ENCODE results near the gene PCSK2.

PCSK2 gene

DNA sequence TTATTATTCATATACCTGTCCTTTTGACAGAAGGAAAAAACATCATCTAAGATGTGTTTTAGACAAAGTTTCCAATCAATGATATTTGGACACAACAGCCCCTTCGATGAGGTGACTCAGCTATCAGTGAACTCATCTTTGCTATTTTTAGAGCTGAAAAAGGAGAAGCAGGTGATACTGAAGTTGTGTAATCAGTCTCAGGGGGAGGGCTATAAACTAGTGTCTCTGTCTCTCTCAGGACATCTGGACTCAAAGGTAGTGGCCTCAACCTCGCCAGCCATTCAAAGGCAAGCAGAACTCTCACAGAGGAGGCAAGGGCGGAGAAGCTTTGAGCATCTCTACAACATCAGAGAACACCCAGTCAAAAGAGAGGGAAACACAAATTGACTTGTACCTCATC lies 168.9 kb downstream of the PCSK2 start:
- DNase-seq (ENCODE audit: low spot score), result no peak

DNA sequence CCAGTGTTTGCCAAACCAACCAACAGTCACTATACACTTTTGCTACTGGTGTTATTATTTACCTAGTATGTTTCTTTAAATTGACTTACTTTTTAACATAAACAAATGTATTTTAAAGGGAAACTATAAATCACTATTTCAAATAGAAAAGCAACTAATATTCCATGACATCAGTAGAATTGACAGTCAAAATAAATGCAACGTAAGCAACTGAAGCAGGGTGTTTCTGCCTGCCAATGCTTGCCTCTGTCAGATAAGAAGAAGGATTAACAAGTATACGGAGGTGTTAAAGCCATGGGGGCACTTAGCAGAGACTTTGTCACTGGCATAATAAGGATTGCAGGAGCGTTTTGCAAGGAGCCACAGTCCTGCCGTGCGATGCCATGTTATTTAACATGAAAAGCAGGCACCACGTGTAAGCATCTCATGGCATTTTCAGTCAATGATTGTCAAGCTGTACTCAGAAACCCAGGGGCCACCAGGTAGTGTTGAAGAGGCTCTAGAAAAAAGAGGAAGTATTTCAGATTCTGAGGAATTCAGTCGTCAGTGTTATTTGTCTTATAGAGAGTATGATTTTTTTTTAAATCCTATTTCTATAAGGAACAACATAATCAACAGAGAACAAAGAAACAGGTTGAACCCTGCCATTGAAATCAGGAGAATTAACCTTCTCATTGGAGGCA lies 172.6 kb downstream of the PCSK2 start:
- no peak for DNase-seq (ENCODE audit: low spot score)

GRCh38 chr20:17403461-17403860 lies 176.6 kb downstream of the PCSK2 start:
- no peak for DNase-seq (ENCODE audit: low spot score)

DNA sequence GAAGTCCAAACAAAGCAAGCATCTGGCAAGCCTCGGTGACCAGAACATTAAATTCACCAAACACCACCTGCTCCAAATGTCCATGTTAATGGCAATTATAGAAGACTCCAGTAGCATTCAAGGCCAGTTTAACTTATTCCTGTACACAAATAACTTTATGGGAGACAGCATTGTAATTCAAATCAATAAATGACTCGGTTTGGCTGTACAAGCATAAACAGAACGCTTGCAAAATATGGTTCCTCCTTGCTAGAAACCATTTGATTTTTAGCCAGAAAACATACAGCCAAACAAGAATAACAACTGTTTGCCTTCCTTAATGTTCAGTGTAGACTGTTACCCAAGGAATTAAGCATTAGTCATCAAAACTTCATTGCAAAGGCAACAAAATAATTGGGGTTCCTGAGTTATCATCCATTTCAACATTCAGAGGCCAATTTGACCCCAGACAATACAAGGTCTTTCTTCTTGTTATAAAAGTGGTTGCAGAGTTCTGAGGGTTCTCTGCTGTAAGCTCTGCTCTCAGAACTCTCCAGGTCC lies 179.3 kb downstream of the PCSK2 start:
- DNase-seq (ENCODE audit: low spot score), result no peak

GRCh38 chr20:17407550-17407949 lies 180.7 kb downstream of the PCSK2 start:
- no peak for DNase-seq (ENCODE audit: low spot score)

DNA sequence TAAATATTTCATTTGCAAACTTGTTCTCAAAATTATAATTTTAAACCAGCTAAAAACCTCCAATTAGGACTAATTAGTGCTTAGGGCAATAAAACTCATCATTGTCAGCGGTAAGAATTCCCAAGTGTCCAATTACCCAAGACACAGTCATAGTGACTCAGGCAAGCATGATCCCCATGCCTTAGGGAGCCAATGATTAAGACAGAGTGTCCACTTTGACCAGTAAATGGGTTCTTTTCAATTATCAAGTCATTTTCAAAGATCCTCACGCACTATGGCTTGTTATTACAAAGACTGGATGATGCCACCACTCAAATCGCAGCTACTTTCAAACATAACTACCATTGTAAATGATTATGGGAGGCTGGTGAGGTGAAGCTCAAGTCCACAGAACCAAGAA lies 190.4 kb downstream of the PCSK2 start:
- no peak for DNase-seq (ENCODE audit: low spot score)

DNA sequence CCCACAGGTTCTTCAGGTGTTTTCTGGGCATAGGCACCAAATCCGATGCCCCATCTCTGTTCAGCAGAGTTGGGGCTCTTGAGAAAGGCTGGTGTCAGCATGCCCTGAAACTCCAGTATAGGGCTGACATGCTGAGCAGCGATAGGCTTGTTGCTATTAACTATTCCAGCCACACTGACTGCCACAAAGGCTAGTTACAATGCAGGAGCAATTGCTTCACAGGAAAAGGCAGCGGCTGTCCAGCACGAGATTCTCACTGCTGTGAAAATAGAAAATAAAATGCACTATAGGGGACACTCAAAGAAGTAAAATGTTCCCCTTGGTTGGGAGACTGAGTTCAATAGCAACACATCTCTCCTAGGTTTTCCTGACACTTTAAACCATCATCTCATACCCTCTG lies 191.9 kb downstream of the PCSK2 start:
- no peak for DNase-seq (ENCODE audit: low spot score)

DNA sequence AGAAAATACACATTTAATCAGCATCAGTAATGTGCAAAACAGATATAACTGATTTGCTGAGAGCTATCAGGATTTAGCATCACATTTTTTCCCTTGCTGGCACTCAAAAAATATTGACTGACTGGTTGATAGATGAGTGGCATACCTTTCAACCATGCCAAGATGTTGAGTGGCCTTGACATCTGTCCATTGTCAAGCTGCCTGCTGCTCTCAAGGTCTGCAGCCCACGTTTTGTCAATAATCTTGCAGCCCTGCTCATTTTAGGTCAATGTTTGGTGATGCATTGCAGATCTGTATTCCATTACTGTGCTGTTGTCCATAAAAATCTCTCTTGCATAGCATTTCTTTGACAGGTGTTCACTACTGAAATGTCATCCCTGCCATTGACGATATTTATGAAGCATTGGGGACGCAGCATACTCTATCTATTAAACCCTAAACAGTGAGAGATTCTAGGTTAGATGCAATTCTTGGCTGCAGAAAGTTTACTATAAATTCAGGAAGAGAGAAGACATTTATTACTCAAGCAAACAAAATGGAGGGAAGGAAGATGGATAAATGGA lies 192.7 kb downstream of the PCSK2 start:
- DNase-seq (ENCODE audit: low spot score), result no peak

DNA sequence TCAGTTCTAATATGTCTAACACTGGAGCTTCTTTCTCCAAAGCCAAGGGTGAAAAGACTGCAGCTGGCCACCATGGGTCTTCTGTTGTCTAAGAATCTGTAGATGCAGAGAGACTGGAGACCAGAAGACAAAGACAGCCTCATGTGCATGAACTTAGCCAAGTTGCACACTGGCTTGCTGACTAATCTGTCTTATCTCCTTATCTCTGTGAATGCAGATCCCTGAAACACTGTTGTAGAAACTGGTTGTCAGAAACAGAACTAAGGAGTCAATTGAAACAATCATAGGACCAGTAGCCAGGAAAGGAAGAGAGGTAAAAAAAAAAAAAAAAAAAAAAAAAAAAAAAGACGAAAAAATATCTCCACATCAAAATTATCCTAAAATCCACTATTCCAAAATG lies 194.7 kb downstream of the PCSK2 start:
- no peak for DNase-seq (ENCODE audit: low spot score)

DNA sequence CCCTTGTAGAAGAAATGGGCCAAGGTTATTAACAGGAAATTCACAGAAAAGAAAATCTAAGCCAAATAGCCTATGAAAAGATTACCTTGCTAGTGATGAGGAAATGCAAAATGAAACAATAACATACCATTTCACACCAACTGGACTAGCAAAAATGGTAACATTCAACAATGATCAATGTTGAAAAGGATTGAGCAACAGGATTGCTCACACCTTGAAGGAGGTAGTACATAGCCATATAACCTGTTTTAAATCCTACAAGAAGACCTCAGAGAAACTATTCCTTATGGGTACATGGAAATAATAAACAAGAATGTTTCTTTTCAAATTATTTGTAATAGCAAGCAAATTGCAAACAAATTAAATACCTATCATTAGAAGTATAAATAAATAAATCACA lies 196.9 kb downstream of the PCSK2 start:
- no peak for DNase-seq (ENCODE audit: low spot score)

GRCh38 chr20:17427638-17428037 lies 200.8 kb downstream of the PCSK2 start:
- no peak for DNase-seq (ENCODE audit: low spot score)

GRCh38 chr20:17430125-17430950 lies 203.5 kb downstream of the PCSK2 start:
- no peak for DNase-seq (ENCODE audit: low spot score)

- peak; percentile 34 for DNase-seq (ENCODE audit: low spot score)
These were observed 205.0 kb downstream of the PCSK2 start for GRCh38 chr20:17431621-17432364.

DNA sequence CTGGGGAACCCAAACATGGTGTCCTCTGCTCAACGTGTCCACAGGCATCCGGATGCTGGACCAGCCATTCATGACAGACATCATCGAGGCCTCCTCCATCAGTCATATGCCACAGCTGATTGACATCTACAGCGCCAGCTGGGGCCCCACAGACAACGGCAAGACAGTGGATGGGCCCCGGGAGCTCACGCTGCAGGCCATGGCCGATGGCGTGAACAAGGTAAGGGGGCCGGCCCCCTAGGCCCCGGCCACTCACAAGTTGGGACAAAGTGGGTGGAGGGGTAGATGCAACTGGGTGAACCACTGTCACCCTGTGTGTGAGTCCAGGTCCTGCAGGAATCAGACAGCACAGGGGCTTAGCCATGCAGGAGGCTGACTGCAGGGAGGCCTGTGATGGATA lies 209.8 kb downstream of the PCSK2 start:
- DNase-seq (ENCODE audit: low spot score), result no peak

GRCh38 chr20:17437251-17437650 lies 210.4 kb downstream of the PCSK2 start:
- DNase-seq (ENCODE audit: low spot score), result no peak

DNA sequence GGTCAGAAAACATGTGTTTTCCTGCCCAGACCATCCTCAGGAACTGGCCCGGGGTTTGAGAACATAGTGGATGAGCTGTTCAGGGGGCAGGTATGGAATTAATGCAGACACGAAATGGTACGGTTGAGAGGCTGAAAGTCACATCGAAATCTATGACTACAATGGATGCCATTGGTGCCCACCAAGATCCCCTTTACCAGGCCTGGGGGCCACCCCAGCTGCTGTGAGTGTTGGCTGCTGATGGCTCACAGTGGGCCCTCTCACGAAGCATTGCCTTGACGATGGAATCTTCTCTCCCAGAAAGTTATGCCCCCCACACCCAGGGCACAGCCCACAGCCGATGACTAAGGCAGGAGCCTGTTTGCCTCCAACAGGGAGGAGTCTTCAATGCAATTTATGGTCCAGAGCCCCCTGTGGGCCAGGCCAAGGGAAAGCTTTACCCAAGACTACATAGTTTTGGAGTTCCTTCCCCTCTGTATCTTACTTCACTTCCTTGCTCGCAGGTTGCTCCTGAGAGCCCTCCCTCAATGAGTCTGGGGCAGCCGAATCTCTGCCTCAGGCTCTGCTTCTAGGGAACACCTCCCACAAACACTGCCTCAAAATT lies 211.7 kb downstream of the PCSK2 start:
- DNase-seq (ENCODE audit: low spot score), result no peak

GRCh38 chr20:17439616-17440296 lies 212.9 kb downstream of the PCSK2 start:
- DNase-seq (ENCODE audit: low spot score), result no peak

GRCh38 chr20:17441745-17442144 lies 214.9 kb downstream of the PCSK2 start:
- DNase-seq (ENCODE audit: low spot score), result no peak

- DNase-seq (ENCODE audit: low spot score), result no peak
These were observed 215.7 kb downstream of the PCSK2 start for GRCh38 chr20:17442588-17442987.

- no peak for DNase-seq (ENCODE audit: low spot score)
These were observed 216.5 kb downstream of the PCSK2 start for GRCh38 chr20:17443131-17443858.

GRCh38 chr20:17444091-17444490 lies 217.3 kb downstream of the PCSK2 start:
- DNase-seq (ENCODE audit: low spot score), result no peak
